SK-N-SH (cell line): Measurements from ENCODE around the gene SLC2A1. TPM values are rescaled to one million over a fixed set of nuclear protein-coding genes. Genes with fewer than 3 reads are reported as not detected.

Experiments
- CTCF ChIA-PET: fragments of 300-600, 350-600 bp; formaldehyde crosslinking; extraction: SDS; loops from one replicate; lab custom pipeline; 2021; lab: Yijun Ruan, JAX
- POLR2A ChIA-PET: fragments of 350-600 bp; sonication (Branson Sonifier 250); formaldehyde crosslinking; extraction: SDS; loops from one replicate; lab custom pipeline; 2020; ENCODE audit warnings: antibody characterized with exemption, inconsistent platforms; lab: Yijun Ruan, JAX
- DNase-seq: peaks from one replicate; pipeline ENCODE4 v3.0.0; 2012
- H2AFZ ChIP-seq: fragments of 200-600 bp; sonication (generic); 2 replicates; pipeline ENCODE4 v1.8.1; 2016; ENCODE audit warnings: antibody characterized with exemption, mild to moderate bottlenecking, low read depth
- H3F3A ChIP-seq: fragments of 200-600 bp; sonication (generic); replicated peaks from 2 replicates; pipeline ENCODE3; 2016; ENCODE audit warnings: antibody characterized with exemption, mild to moderate bottlenecking; ENCODE audit not compliant: insufficient read depth
- H3K27ac ChIP-seq, 2 experiments: fragments of 200-500 bp in 1 of 2; fragments of 200-600 bp in 1 of 2; sonication (Bioruptor generic) in 1 of 2; sonication (generic), shearing (Covaris generic) in 1 of 2; 2 replicates each; pipeline versions ENCODE4 v1.5.1 to v1.6.1; 2014 to 2016; ENCODE audit warnings: low read depth in 2 of 2, inconsistent platforms in 1 of 2, low read length in 1 of 2, mild to moderate bottlenecking in 1 of 2, mixed read lengths in 1 of 2
- H3K27me3 ChIP-seq: fragments of 200-600 bp; sonication (generic), shearing (Covaris generic); 2 replicates; pipeline ENCODE4 v1.6.1; 2016; ENCODE audit warnings: mixed run types; ENCODE audit not compliant: insufficient read depth
- H3K36me3 ChIP-seq, 2 experiments: fragments of 200-500 bp in 1 of 2; fragments of 200-600 bp in 1 of 2; sonication (Bioruptor generic) in 1 of 2; sonication (generic) in 1 of 2; replicated peaks in 1 of 2; 2 replicates each; pipeline versions ENCODE3 to v1.5.1; 2014 to 2016; ENCODE audit warnings: low read length in 1 of 2, mild to moderate bottlenecking in 1 of 2; ENCODE audit not compliant: insufficient read depth in 2 of 2, control insufficient read depth in 1 of 2
- H3K4me1 ChIP-seq, 2 experiments: fragments of 200-500 bp in 1 of 2; fragments of 200-600 bp in 1 of 2; sonication (Bioruptor generic) in 1 of 2; sonication (generic), shearing (Covaris generic) in 1 of 2; 2 replicates each; pipeline versions ENCODE4 v1.5.1 to v1.6.1; 2014 to 2016; ENCODE audit warnings: low read depth in 1 of 2, low read length in 1 of 2, mixed run types in 1 of 2; ENCODE audit not compliant: insufficient read depth in 2 of 2, control insufficient read depth in 1 of 2
- H3K4me2 ChIP-seq: fragments of 200-600 bp; sonication (generic), shearing (Covaris generic); 2 replicates; pipeline ENCODE4 v1.6.1; 2017; ENCODE audit warnings: mixed run types
- H3K4me3 ChIP-seq, 2 experiments: fragments of 200-500 bp in 1 of 2; fragments of 200-600 bp in 1 of 2; sonication (Bioruptor generic) in 1 of 2; sonication (generic), shearing (Covaris generic) in 1 of 2; 2 replicates each; pipeline versions ENCODE4 v1.5.1 to v1.8.1; 2014 to 2016; ENCODE audit warnings: low read depth in 2 of 2, inconsistent platforms in 1 of 2, low read length in 1 of 2, mild to moderate bottlenecking in 1 of 2, mixed read lengths in 1 of 2, moderate library complexity in 1 of 2
- H3K79me2 ChIP-seq: fragments of 200-600 bp; sonication (generic); 2 replicates; pipeline ENCODE4 v1.8.1; 2017; ENCODE audit warnings: mild to moderate bottlenecking; ENCODE audit not compliant: insufficient read depth
- H3K9ac ChIP-seq: fragments of 200-600 bp; sonication (generic); 2 replicates; pipeline ENCODE4 v1.6.1; 2017; ENCODE audit warnings: mixed run types
- H3K9me2 ChIP-seq: fragments of 200-600 bp; sonication (generic); 2 replicates; pipeline ENCODE4 v1.6.1; 2017; ENCODE audit warnings: mixed run types
- H3K9me3 ChIP-seq: fragments of 200-600 bp; sonication (generic); 2 replicates; pipeline ENCODE4 v1.6.1; 2017; ENCODE audit warnings: mixed run types, mild to moderate bottlenecking, moderate library complexity
- H4K20me1 ChIP-seq: fragments of 200-600 bp; sonication (generic); 2 replicates; pipeline ENCODE4 v1.6.1; 2017; ENCODE audit warnings: mild to moderate bottlenecking, mixed run types; ENCODE audit not compliant: insufficient read depth
- CHD2 ChIP-seq: fragments of 150-350 bp; IDR thresholded peaks from 2 replicates; pipeline ENCODE4 v1.6.1; 2018; ENCODE audit warnings: low read length; ENCODE audit not compliant: partially characterized antibody
- FOXM1 ChIP-seq: IDR thresholded peaks from 2 replicates; pipeline ENCODE4 v1.4.0; 2012; ENCODE audit warnings: low read depth, mild to moderate bottlenecking
- GATA2 ChIP-seq: sonication (generic); formaldehyde crosslinking; IDR thresholded peaks from 2 replicates; pipeline ENCODE4 v1.5.0; 2020; ENCODE audit warnings: mild to moderate bottlenecking, missing genetic modification reagents
- IRF3 ChIP-seq: fragments of 150-350 bp; IDR thresholded peaks from 2 replicates; pipeline ENCODE4 v1.6.1; 2016; ENCODE audit warnings: mild to moderate bottlenecking, low read depth, low read length
- MAX ChIP-seq: IDR thresholded peaks from 2 replicates; pipeline ENCODE4 v1.4.0; 2012; ENCODE audit warnings: low read depth
- NFIC ChIP-seq: IDR thresholded peaks from 2 replicates; pipeline ENCODE4 v1.4.0; 2012; ENCODE audit warnings: borderline replicate concordance
- NRF1 ChIP-seq: IDR thresholded peaks from 2 replicates; pipeline ENCODE4 v1.6.1; 2012; ENCODE audit warnings: low read depth, mild to moderate bottlenecking, low read length
- RCOR1 ChIP-seq: fragments of 150-350 bp; IDR thresholded peaks from 2 replicates; pipeline ENCODE4 v1.6.1; 2017; ENCODE audit warnings: antibody characterized with exemption, low read length
- RFX5 ChIP-seq: IDR thresholded peaks from 2 replicates; pipeline ENCODE4 v1.6.1; 2012; ENCODE audit warnings: mild to moderate bottlenecking, improper control_type of control experiment, low read length
- SIN3A ChIP-seq: IDR thresholded peaks from 2 replicates; pipeline ENCODE4 v1.6.1; 2012; ENCODE audit warnings: low read depth, mild to moderate bottlenecking, low read length, moderate library complexity, borderline replicate concordance
- SMC3 ChIP-seq: IDR thresholded peaks from 2 replicates; pipeline ENCODE4 v1.6.1; 2012; ENCODE audit warnings: low read depth, low read length, improper control_type of control experiment
- TAF1 ChIP-seq: IDR thresholded peaks from 2 replicates; pipeline ENCODE4 v1.6.1; 2012; ENCODE audit warnings: low read depth, mild to moderate bottlenecking, low read length, moderate library complexity, borderline replicate concordance
- TEAD4 ChIP-seq: IDR thresholded peaks from 2 replicates; pipeline ENCODE4 v1.4.0; 2012; ENCODE audit warnings: mild to moderate bottlenecking, borderline replicate concordance; ENCODE audit not compliant: insufficient read depth
- USF1 ChIP-seq: IDR thresholded peaks from 2 replicates; pipeline ENCODE4 v1.4.0; 2012; ENCODE audit warnings: low read depth, borderline replicate concordance
- YY1 ChIP-seq: IDR thresholded peaks from 2 replicates; pipeline ENCODE4 v1.4.0; 2012; ENCODE audit warnings: low read depth, mild to moderate bottlenecking
- ZBTB33 ChIP-seq: IDR thresholded peaks from 2 replicates; pipeline ENCODE4 v1.4.0; 2012; ENCODE audit warnings: low read depth, borderline replicate concordance
- WGBS: methylation state at CpG from one replicate; pipeline ENCODE4 v1.1.6; 2017; ENCODE audit warnings: low lambda C conversion rate; 5-methylcytosine and 5-hydroxymethylcytosine counted together
- polyA plus RNA-seq, 3 experiments: library from polyadenylated mRNA; depleted of rRNA; stranded (reverse); fragments of >200 nt; gene quantifications; 2 replicates each; pipeline ENCODE4 v1.2.3, GENCODE V29; 2012

Gene SLC2A1
- polyA plus RNA-seq, 1 of the 3 experiments (the other 2 are of a cell fraction) = 63.8 TPM

GRCh38 chr1:42947117-42947516 is 11.6 kb downstream of the SLC2A1 start (continued):
- TF ChIP-seq ZBTB33 = no peak
- no peak for TF ChIP-seq FOXM1
- no peak for TF ChIP-seq MAX
- TF ChIP-seq RCOR1 = no peak
- TF ChIP-seq YY1 = no peak
- TF ChIP-seq GATA2 (CRISPR knock-in tag) = no peak
- TF ChIP-seq CHD2 = no peak
- no peak for TF ChIP-seq TAF1
- TF ChIP-seq NRF1 = no peak
- no peak for TF ChIP-seq IRF3

GRCh38 chr1:42946120-42946898 is 12.4 kb downstream of the SLC2A1 start:
- WGBS = 74% methylated on average over 5 of the region's 10 CpGs
- H3K9me3 ChIP-seq = no peaks in the 10 kb centered on the region
- H3K27ac ChIP-seq = peak overlapping the region in 1 of 2 experiments; percentile 66; a peak in 3 of 4 replicates
- no peak overlapping the region for H3K4me3 ChIP-seq
- H3K36me3 ChIP-seq = peaks cover 11 to 12% of the 10 kb centered on the region in 2 experiments
- H3K9ac ChIP-seq = 0 out of 2 replicates have a peak overlapping the region, but pooled peaks have one; percentile 1
- no peaks in the 10 kb centered on the region for H3K9me2 ChIP-seq
- no peak overlapping the region; the same call in 1 of the 2 replicates for H3K4me2 ChIP-seq
- peaks cover 66 to 75% of the 10 kb centered on the region in 2 experiments for H3K4me1 ChIP-seq
- no peaks in the 10 kb centered on the region for H4K20me1 ChIP-seq
- DNase-seq = no peak
- H3K27me3 ChIP-seq = no peaks in the 10 kb centered on the region
- H3K79me2 ChIP-seq = peaks cover 85% of the 10 kb centered on the region
- ChIA-PET POLR2A (interaction anchor here (0.6 to 1.2 kb wide), 2 partner anchors 10 to 22 kb away, joined by 3 to 4 read pairs; no protein-coding TSS in a partner anchor), CTCF (interaction anchor here (1.0 to 5.6 kb wide), 5 partner anchors 10 to 199 kb away, joined by 3 to 32 read pairs (median 7); no protein-coding TSS in a partner anchor)
- no peak overlapping the region for H2AFZ ChIP-seq
- TF ChIP-seq NFIC = no peak
- TF ChIP-seq RFX5 = no peak
- TF ChIP-seq TEAD4 = no peak
- no peak for TF ChIP-seq SIN3A
- no peak for TF ChIP-seq NRF1
- TF ChIP-seq USF1 = no peak
- no peak for TF ChIP-seq YY1
- no peak for TF ChIP-seq FOXM1
- TF ChIP-seq SMC3 = no peak
- peaks cover 37% of the 10 kb centered on the region for H3F3A ChIP-seq
